ENCODE measurements around the gene NOL6.
"Not testable (repeated sequence)": the region's sequence is repeated elsewhere in the genome, so short reads cannot be mapped to it uniquely, and the experiment has no call there.

NOL6 gene

GRCh38 chr9:33429256-33429985, 44.3 kb downstream of the NOL6 start:
- no peak for DNase-seq

- no peak for DNase-seq
Measured at GRCh38 chr9:33426843-33427293, 46.9 kb downstream of the NOL6 start.

GRCh38 chr9:33425128-33425533, 48.6 kb downstream of the NOL6 start:
- DNase-seq: no peak

- not testable (repeated sequence) for DNase-seq
Measured at GRCh38 chr9:33424492-33424891, 49.2 kb downstream of the NOL6 start.

GRCh38 chr9:33424043-33424442, 49.7 kb downstream of the NOL6 start:
- not testable (repeated sequence) for DNase-seq

- DNase-seq: no peak
Measured at GRCh38 chr9:33419708-33420303, 53.9 kb downstream of the NOL6 start.

GRCh38 chr9:33418090-33418489, 55.6 kb downstream of the NOL6 start:
- no peak for DNase-seq

- DNase-seq: no peak
Measured at GRCh38 chr9:33416996-33417395, 56.7 kb downstream of the NOL6 start.

GRCh38 chr9:33415501-33416038, 58.2 kb downstream of the NOL6 start:
- DNase-seq: peak in 1 of 2 experiments; percentile 5

- no peak for DNase-seq
Measured at GRCh38 chr9:33414889-33415500, 58.7 kb downstream of the NOL6 start.

GRCh38 chr9:33414268-33414667, 59.5 kb downstream of the NOL6 start:
- no peak for DNase-seq

Data from cerebellar nuclear complex (tissue), 1 donor.